IPS-NIHi11 (cell line): ENCODE data around the gene IL1RAP.
A peak's percentile ranks its signal among the peaks of the same experiment; 100 is the strongest.
"Not testable (repeated sequence)": the region's sequence is repeated elsewhere in the genome, so short reads cannot be mapped to it uniquely, and the experiment has no call there.

Source experiments
- DNase-seq: peaks from one replicate; pipeline ENCODE4 v3.0.0; 2012; ENCODE audit warnings: mixed read lengths, low spot score

IL1RAP gene

DNA sequence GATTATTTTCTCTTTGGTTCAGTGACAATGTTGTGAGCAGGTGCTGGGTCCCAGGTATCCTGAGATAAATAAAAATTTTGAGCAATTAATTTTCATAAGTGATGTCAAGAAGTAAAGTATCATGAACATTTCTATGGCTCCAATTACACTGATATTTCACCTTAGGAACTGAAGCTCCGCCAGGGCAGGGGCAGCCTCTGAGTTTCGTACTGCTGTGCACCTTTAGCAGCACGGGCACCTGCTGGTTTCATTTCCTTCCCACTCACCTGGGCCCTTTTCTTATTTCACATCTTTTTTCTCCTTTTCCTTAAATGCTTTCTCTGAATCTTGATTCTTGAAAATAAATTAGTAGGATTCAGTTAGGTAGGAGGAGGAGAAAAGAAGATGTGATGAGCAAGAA, 1.2 kb upstream of the IL1RAP start:
- no peak for DNase-seq

DNA sequence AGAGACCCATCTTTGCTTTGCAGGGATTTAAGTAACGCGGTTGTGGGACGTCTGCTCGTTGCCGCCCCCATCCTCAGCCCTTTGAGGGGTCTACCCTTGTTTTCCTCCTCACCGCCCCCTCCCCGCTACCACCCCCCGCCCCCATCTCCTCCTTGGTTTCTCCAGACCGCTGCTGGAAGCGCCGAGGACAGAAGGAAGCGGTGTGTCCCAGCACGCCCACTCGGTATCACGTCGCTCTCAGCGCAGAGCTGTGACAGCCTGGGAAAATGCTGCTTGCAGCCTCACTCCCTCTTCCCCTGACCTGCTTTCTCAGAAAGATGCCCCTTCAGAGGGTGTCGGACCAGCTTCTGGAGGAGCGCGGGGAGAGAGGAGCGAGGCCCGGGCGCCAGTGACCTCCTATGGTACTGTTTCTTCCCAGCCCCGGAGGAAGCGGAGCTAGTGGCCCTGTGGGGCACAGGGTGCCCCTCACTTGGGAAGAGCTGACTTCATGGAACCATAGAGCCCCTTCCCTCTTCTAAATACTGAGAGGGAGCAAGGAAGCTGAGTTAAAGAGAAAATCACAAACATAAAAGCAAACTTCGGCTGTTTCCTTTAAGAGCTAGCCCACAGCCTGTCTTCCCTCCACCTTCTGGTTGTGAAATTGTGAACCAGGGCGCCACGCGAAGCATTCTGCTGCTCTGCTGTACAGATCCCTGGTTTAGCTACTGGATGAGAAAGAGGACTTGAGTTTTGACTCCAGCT, 698 bp downstream of the IL1RAP start:
- DNase-seq = peak; percentile 40

GRCh38 chr3:190516416-190516815, 2.5 kb downstream of the IL1RAP start:
- no peak for DNase-seq

DNA sequence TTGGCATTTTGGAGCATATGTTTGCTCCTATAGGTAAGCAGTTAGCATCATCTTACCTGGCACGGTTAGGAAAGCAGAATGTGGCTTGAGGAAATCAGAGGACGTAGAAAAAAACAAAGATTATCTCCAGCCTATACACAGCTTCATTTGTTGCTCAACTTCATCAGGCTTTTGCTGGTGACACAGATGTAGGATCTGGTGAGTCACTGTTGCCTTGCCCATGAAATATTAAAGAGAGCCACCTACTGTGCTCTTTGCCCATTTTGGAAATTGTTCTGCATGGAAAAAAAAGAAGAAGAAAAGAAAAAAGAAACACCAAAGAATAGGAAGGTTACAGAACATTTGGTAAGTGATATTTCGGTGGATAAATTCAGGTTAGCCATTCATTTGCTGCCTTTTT, 3.8 kb downstream of the IL1RAP start:
- no peak for DNase-seq

DNA sequence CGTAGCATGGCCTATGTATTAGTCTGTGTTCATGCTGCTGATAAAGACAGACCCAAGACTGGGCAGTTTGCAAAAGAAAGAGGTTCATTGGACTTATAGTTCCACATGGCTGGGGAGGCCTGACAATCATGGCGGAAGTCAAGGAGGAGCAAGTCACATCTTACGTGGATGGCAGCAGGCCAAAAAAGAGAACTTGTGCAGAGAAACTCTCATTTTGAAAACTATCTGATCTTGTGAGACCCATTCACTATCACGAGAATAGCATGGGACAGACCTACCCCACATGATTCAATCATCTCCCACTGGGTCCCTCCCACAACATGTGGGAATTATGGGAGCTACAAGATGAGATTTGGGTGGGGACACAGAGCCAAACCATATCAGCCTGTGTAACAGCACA, 4.6 kb downstream of the IL1RAP start:
- not testable (repeated sequence) for DNase-seq

- DNase-seq = no peak
Measured at GRCh38 chr3:190519886-190520285, 6.0 kb downstream of the IL1RAP start.

GRCh38 chr3:190521998-190522397, 8.1 kb downstream of the IL1RAP start:
- no peak for DNase-seq

DNA sequence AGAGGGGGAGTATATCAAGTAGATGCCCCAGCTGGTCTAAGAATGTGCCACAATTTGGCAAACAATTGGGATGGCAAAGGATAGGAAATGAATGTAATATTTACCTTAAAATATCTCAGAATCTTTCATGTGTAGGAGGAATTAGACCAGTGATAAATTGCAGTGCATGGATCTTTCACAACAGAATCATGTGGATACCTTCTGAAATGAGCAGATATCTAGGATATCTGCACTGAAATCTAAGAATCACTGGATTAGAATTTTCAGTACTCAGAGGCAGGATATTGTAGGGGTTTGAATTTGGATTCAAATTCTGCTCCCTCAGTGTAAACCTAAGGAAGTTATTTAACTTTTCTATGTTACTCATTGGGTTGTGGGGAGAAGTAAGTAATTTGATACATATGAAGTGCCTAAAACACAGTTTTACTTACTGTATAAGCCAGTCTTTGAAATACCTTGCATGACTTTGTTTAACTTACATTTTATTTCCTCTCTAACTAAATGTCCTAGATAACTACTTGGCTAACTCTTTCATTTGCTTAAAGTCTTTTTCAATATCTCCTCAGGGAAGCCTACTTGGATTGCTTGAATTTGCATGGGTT, 8.8 kb downstream of the IL1RAP start:
- no peak for DNase-seq

DNA sequence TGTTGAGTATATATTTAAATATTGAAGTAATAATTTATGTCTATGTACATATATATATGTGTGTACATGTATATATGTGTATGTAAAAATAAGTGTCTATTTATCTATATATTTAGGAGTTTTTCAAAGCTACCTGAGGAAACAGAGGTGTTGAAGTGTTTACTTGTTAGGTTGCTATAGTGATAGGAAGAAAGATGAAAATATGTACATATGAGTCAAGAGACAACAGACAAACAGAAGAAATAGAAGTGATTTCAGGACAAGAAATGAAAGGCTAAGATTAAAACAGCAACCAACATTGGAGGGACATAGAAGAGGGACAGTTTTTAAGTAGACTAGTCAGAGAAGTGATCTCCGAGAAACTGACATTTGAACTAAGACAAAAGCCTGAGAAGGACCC, 11.1 kb downstream of the IL1RAP start:
- no peak for DNase-seq

- DNase-seq = no peak
Measured at GRCh38 chr3:190525634-190526033, 11.7 kb downstream of the IL1RAP start.

- no peak for DNase-seq
Measured at GRCh38 chr3:190526787-190527762, 13.2 kb downstream of the IL1RAP start.

DNA sequence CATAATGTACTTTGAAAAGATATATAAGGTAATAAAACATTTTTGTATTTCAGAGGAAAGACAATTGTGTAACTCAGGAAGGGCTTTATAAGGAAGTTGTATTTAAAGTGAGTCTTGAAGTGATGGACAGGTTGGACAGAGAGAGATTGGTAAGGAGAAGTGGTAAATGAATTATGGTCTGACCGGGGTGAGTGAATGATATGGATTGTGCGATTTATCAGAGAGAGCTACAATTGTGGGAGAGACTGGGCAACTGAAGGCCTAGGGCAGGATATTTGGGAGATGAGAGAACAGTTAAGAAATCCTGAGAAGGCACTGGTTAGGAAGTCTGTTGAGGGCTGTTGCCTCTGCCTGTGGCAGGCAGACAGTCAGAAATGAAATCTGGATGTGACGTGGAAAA, 14.8 kb downstream of the IL1RAP start:
- no peak for DNase-seq

DNA sequence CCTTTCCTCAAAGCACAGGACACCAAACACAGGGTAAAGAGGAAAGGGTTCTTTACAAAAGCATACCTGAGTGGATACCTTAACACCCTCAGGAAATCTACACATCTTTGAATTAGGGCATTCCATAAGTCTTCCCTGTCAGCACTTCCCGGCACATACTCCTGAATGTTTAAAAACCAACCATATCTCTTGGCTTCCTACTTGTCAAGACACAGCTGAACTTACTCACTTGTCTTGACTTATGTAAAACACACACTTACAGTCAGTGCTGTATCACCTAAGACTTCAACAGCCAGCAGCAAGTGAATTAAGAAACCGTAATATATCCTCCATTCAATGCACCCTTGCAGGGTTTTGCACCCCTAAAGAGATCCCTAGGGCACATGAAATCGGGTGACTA, 17.5 kb downstream of the IL1RAP start:
- no peak for DNase-seq

DNA sequence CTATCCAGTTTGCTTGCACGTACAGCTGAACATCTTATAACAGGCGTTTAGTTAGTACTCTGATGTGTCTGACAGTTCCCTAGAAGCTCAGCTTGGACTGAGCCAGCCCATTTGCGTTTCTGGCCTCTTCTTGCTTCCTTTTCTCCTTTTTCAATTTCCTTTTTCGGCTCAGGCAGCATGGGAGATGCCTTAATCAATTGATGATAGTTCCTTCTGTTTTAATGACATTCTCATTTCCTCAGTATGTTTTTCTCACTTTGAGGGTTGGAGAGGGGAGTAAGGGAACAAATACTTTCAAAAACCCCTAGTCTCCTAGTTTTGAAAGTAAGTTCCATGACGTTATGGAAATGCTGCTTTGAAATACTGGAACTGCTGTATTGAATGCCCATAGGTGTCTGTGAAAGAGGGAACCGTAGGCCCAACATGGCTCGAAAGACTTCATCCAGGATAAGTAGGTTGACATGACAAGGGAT, 18.9 kb downstream of the IL1RAP start:
- DNase-seq = no peak

GRCh38 chr3:190533511-190534281, 19.8 kb downstream of the IL1RAP start:
- peak; percentile 17 for DNase-seq

DNA sequence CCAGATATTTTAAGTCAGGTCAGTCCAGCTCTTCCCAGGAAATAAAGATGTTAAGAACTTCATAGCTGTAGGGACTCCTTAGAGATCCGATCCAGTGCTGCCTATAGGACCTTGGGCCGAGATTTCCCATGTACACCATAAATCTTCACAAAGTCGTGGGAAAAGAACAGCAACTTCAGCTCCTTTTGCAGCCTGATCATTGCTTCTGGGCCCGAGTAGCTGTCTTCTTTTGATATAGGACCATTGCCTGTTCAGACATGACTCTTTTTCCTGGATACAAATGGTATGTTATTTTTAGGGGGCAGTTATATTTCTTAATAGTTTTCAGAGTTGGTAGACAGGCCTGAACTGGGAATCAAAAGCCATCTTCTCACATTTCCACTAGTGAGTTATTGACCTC, 20.5 kb downstream of the IL1RAP start:
- DNase-seq = no peak

GRCh38 chr3:190534986-190535385, 21.1 kb downstream of the IL1RAP start:
- no peak for DNase-seq

- DNase-seq = no peak
Measured at GRCh38 chr3:190537146-190537545, 23.3 kb downstream of the IL1RAP start.

DNA sequence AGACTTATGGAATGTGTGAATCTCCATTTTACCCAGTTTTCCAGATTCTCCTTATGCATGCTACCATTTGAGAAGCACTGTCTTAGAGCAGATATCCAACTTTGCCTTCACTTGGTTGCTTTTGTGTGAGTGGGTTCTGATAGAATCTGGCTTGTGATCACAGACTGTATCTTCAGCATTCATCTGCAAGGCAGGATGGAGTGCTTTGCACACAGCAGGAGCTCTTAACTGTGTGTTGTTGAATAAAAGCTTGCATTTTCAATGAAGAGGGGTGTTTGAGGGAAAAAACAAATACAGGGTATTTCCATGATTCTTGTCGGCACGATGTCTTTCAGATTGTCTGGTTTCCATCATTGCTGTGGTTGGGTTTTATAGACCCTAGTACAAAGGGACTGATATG, 24.4 kb downstream of the IL1RAP start:
- no peak for DNase-seq

- no peak for DNase-seq
Measured at GRCh38 chr3:190539526-190539925, 25.6 kb downstream of the IL1RAP start.

GRCh38 chr3:190541008-190541407, 27.1 kb downstream of the IL1RAP start:
- no peak for DNase-seq

GRCh38 chr3:190541560-190541959, 27.7 kb downstream of the IL1RAP start:
- DNase-seq = no peak
